CD4-positive, CD25-positive, alpha-beta regulatory T cell (primary cell): ENCODE measurements around the gene AMDHD1. TPM values are rescaled to one million over a fixed set of nuclear protein-coding genes. Genes with fewer than 3 reads are reported as not detected.

Experiments used
- ATAC-seq, 2 donors: fragments of 150-1000 bp; cut with Tn5 transposase; one replicate each; pipeline ENCODE4 v1.10.0; 2021; ENCODE audit warnings: low read depth in 2 of 2, moderate number of reproducible peaks in 2 of 2, moderate library complexity in 1 of 2
- DNase-seq, 3 donors: peaks; one replicate each; pipeline versions ENCODE4 v3.0.0 to v3.0.0-alpha.2; 2012 to 2022; ENCODE audit warnings: mixed read lengths in 1 of 3
- H3K27ac ChIP-seq: one replicate; pipeline ENCODE4 v1.7.0; 2013; ENCODE audit warnings: mild to moderate bottlenecking, low read length; ENCODE audit not compliant: insufficient read depth, poor library complexity, severe bottlenecking
- H3K27me3 ChIP-seq: one replicate; pipeline ENCODE4 v1.7.0; 2013; ENCODE audit warnings: low read length; ENCODE audit not compliant: control insufficient read depth, insufficient read depth
- H3K36me3 ChIP-seq: one replicate; pipeline ENCODE4 v1.7.0; 2013; ENCODE audit warnings: mild to moderate bottlenecking, low read length, moderate library complexity; ENCODE audit not compliant: control insufficient read depth, insufficient read depth
- H3K4me1 ChIP-seq: 2 replicates; pipeline ENCODE4 v1.7.0; 2013; ENCODE audit warnings: mild to moderate bottlenecking, low read length; ENCODE audit not compliant: insufficient read depth, control insufficient read depth, poor library complexity, severe bottlenecking
- H3K4me3 ChIP-seq: one replicate; pipeline ENCODE4 v1.7.0; 2013; ENCODE audit warnings: low read depth, mild to moderate bottlenecking, low read length, moderate library complexity
- H3K9me3 ChIP-seq, 2 experiments: 1 replicate in 1 of 2; 2 replicates in 1 of 2; pipeline ENCODE4 v1.7.0; 2013; ENCODE audit warnings: low read length in 2 of 2, mild to moderate bottlenecking in 1 of 2, moderate library complexity in 1 of 2; ENCODE audit not compliant: control insufficient read depth in 2 of 2
- H3K27ac Mint-ChIP-seq, 3 donors: one replicate each; pipeline ENCODE4 v1.8.0; 2020 to 2022; ENCODE audit warnings: mild to moderate bottlenecking in 3 of 3, mixed read lengths in 3 of 3, moderate library complexity in 2 of 3
- H3K27me3 Mint-ChIP-seq: one replicate; pipeline ENCODE4 v1.8.0; 2022; ENCODE audit warnings: mild to moderate bottlenecking, mixed read lengths
- H3K36me3 Mint-ChIP-seq: one replicate; pipeline ENCODE4 v1.8.0; 2020; ENCODE audit warnings: mixed read lengths
- H3K4me1 Mint-ChIP-seq, 4 donors: one replicate each; pipeline ENCODE4 v1.8.0; 2020 to 2022; ENCODE audit warnings: mixed read lengths in 4 of 4, mild to moderate bottlenecking in 1 of 4
- H3K4me3 Mint-ChIP-seq, 4 donors: one replicate each; pipeline ENCODE4 v1.8.0; 2020 to 2022; ENCODE audit warnings: mild to moderate bottlenecking in 4 of 4, mixed read lengths in 4 of 4, moderate library complexity in 3 of 4
- H3K9me3 Mint-ChIP-seq, 7 donors: one replicate each; pipeline ENCODE4 v1.8.0; 2020 to 2022; ENCODE audit warnings: mixed read lengths in 7 of 7, mild to moderate bottlenecking in 3 of 7, moderate library complexity in 2 of 7
- polyA plus RNA-seq, 4 donors: library from polyadenylated mRNA; unstranded; fragments of 300-500 nt; fragmentation: Illumina TruSeq; gene quantifications; one replicate each; pipeline ENCODE4 v1.2.3, GENCODE V29; 2021
- total RNA-seq: library from RNA; stranded (reverse); gene quantifications from one replicate; pipeline ENCODE4 v1.2.3, GENCODE V29; 2022

AMDHD1 gene
- total RNA-seq (0.67 TPM), polyA plus RNA-seq (under 1 TPM in 2 of 4 donors, not detected in 2; 0.23 to 0.86 TPM)

- ATAC-seq, result peak; percentile 59 to 76
- peak; percentile 48 to 79 (median 59) for DNase-seq
- H3K4me1 ChIP-seq, result peaks cover 12% of the 10 kb centered on the region
- H3K36me3 ChIP-seq, result no peaks in the 10 kb centered on the region
- no peaks in the 10 kb centered on the region for H3K36me3 Mint-ChIP-seq
- H3K27ac Mint-ChIP-seq, result peak within 1 kb of the TSS; percentile 88 to 96 (median 92)
- peak within 1 kb of the TSS; percentile 90 for H3K4me3 ChIP-seq
- H3K4me3 Mint-ChIP-seq, result peak within 1 kb of the TSS; percentile 90 to 93 (median 92)
- H3K9me3 Mint-ChIP-seq, result no peaks in the 10 kb centered on the region
- no peaks in the 10 kb centered on the region for H3K27me3 ChIP-seq
- H3K27ac ChIP-seq, result peak within 1 kb of the TSS; percentile 72
- H3K9me3 ChIP-seq, result no peaks in the 10 kb centered on the region
- peaks cover 0 to 15% (median 4%) of the 10 kb centered on the region in 4 donors for H3K4me1 Mint-ChIP-seq
- H3K27me3 Mint-ChIP-seq, result no peaks in the 10 kb centered on the region
Measured at GRCh38 chr12:95943330-95943842, at the start of gene AMDHD1. Gene AMDHD1 (plus strand): TSS chr12:95943331. CDS start chr12:95943399, 68 bp downstream.

DNA sequence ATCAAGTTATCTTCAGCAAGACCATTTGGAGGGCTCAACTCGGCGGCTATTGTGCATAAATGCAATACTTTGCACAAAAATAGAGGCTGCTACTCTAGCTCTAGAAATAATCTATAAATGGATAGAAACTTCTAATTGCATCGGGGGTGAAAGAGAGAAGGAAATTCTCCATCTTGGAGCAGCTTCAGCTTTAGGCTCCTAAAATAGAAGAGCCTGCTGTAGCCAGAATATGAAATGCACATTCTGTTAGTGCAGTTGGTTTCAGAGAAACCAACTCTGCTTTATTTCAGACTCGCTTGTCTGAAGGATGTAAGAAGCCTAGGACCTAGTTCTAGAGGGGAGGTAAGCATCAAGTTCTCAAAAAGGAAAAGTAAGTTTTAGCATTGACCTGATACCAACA is 46.3 kb upstream of the AMDHD1 start:
- Histone ChIP-seq H3K27ac (no peak overlapping the region), H3K9me3 (no peaks in the 10 kb centered on the region), H3K4me1 (no peaks in the 10 kb centered on the region), H3K4me3 (no peak overlapping the region), H3K27me3 (peaks cover 15% of the 10 kb centered on the region), H3K36me3 (no peaks in the 10 kb centered on the region)
- peaks cover 20% of the 10 kb centered on the region for H3K27me3 Mint-ChIP-seq
- no peak overlapping the region for H3K4me3 Mint-ChIP-seq
- no peaks in the 10 kb centered on the region for H3K36me3 Mint-ChIP-seq
- H3K27ac Mint-ChIP-seq, result no peak overlapping the region
- ATAC-seq (no peak), DNase-seq (no peak)
- H3K4me1 Mint-ChIP-seq, result no peaks in the 10 kb centered on the region
- peaks cover 0 to 2% (median 0%) of the 10 kb centered on the region in 7 donors for H3K9me3 Mint-ChIP-seq

- H3K27ac ChIP-seq, result no peak overlapping the region
- H3K4me3 ChIP-seq, result no peak overlapping the region
- Mint-ChIP-seq H3K36me3 (no peaks in the 10 kb centered on the region), H3K4me1 (no peaks in the 10 kb centered on the region), H3K27me3 (peaks cover 23% of the 10 kb centered on the region), H3K4me3 (no peak overlapping the region), H3K27ac (no peak overlapping the region), H3K9me3 (peaks cover 0 to 4% (median 0%) of the 10 kb centered on the region in 7 donors)
- H3K36me3 ChIP-seq, result no peaks in the 10 kb centered on the region
- ATAC-seq (no peak), DNase-seq (no peak)
- H3K4me1 ChIP-seq, result no peaks in the 10 kb centered on the region
- peaks cover 17% of the 10 kb centered on the region for H3K27me3 ChIP-seq
- H3K9me3 ChIP-seq, result peaks cover 1 to 4% of the 10 kb centered on the region in 2 experiments
Measured at GRCh38 chr12:95898081-95898480, 45.0 kb upstream of the AMDHD1 start.

GRCh38 chr12:95908573-95908972 is 34.6 kb upstream of the AMDHD1 start:
- no peak overlapping the region for H3K27ac Mint-ChIP-seq

GRCh38 chr12:95909871-95910270 is 33.3 kb upstream of the AMDHD1 start:
- Mint-ChIP-seq H3K36me3 (no peaks in the 10 kb centered on the region), H3K4me3 (no peak overlapping the region), H3K27ac (no peak overlapping the region), H3K27me3 (peaks cover 23% of the 10 kb centered on the region), H3K9me3 (peaks cover 0 to 1% (median 0%) of the 10 kb centered on the region in 7 donors), H3K4me1 (no peaks in the 10 kb centered on the region)
- Histone ChIP-seq H3K27me3 (peaks cover 7% of the 10 kb centered on the region), H3K36me3 (no peaks in the 10 kb centered on the region), H3K4me3 (no peak overlapping the region), H3K9me3 (no peaks in the 10 kb centered on the region), H3K27ac (no peak overlapping the region), H3K4me1 (no peaks in the 10 kb centered on the region)
- ATAC-seq (no peak), DNase-seq (no peak)

More at GRCh38 chr12:95908573-95908972, 34.6 kb upstream of the AMDHD1 start:
- no peak for DNase-seq
- ATAC-seq, result no peak
- no peaks in the 10 kb centered on the region for H3K4me1 Mint-ChIP-seq
- H3K36me3 Mint-ChIP-seq, result no peaks in the 10 kb centered on the region
- Histone ChIP-seq H3K9me3 (peaks cover 0 to 2% of the 10 kb centered on the region in 2 experiments), H3K27me3 (peaks cover 14% of the 10 kb centered on the region), H3K36me3 (no peaks in the 10 kb centered on the region), H3K4me1 (no peaks in the 10 kb centered on the region), H3K27ac (no peak overlapping the region), H3K4me3 (no peak overlapping the region)
- H3K4me3 Mint-ChIP-seq, result no peak overlapping the region
- H3K27me3 Mint-ChIP-seq, result peaks cover 27% of the 10 kb centered on the region
- peaks cover 0 to 2% (median 0%) of the 10 kb centered on the region in 7 donors for H3K9me3 Mint-ChIP-seq

- H3K36me3 Mint-ChIP-seq, result no peaks in the 10 kb centered on the region
- peaks cover 3% of the 10 kb centered on the region for H3K27me3 ChIP-seq
- H3K27me3 Mint-ChIP-seq, result peaks cover 11% of the 10 kb centered on the region
- H3K4me3 ChIP-seq, result no peak overlapping the region
- no peak overlapping the region for H3K4me3 Mint-ChIP-seq
- H3K27ac Mint-ChIP-seq, result no peak overlapping the region
- no peaks in the 10 kb centered on the region for H3K4me1 ChIP-seq
- DNase-seq (peak; percentile 14 to 64 (median 56)), ATAC-seq (peak; percentile 88 to 90)
- no peaks in the 10 kb centered on the region for H3K36me3 ChIP-seq
- no peaks in the 10 kb centered on the region for H3K9me3 ChIP-seq
- no peaks in the 10 kb centered on the region for H3K4me1 Mint-ChIP-seq
- H3K9me3 Mint-ChIP-seq, result peaks cover 0 to 3% (median 0%) of the 10 kb centered on the region in 7 donors
- no peak overlapping the region for H3K27ac ChIP-seq
Measured at GRCh38 chr12:95918194-95918993, 24.7 kb upstream of the AMDHD1 start.

GRCh38 chr12:95919110-95919509 is 24.0 kb upstream of the AMDHD1 start:
- no peak for ATAC-seq
- no peak overlapping the region for H3K4me3 Mint-ChIP-seq

More at GRCh38 chr12:95919110-95919509, 24.0 kb upstream of the AMDHD1 start:
- H3K27me3 ChIP-seq, result peaks cover 3% of the 10 kb centered on the region
- DNase-seq, result no peak
- H3K4me1 Mint-ChIP-seq, result no peaks in the 10 kb centered on the region
- H3K4me3 ChIP-seq, result no peak overlapping the region
- no peak overlapping the region for H3K27ac Mint-ChIP-seq
- no peaks in the 10 kb centered on the region for H3K9me3 ChIP-seq
- H3K27ac ChIP-seq, result no peak overlapping the region
- no peaks in the 10 kb centered on the region for H3K4me1 ChIP-seq
- H3K36me3 ChIP-seq, result no peaks in the 10 kb centered on the region
- peaks cover 0 to 3% (median 0%) of the 10 kb centered on the region in 7 donors for H3K9me3 Mint-ChIP-seq
- peaks cover 11% of the 10 kb centered on the region for H3K27me3 Mint-ChIP-seq
- H3K36me3 Mint-ChIP-seq, result no peaks in the 10 kb centered on the region
